Measurements from ENCODE around the gene AKAIN1. TPM values are rescaled to one million over a fixed set of nuclear protein-coding genes. Genes with fewer than 3 reads are reported as not detected.

The AKAIN1 gene
- total RNA-seq, 1 experiment from 2014 or later = not detected

GRCh38 chr18:5142859-5143258 is 54.2 kb downstream of the AKAIN1 start:
- CTCF ChIA-PET = no interaction called here
- no TSS peak for BruUV-seq (replicated peaks)
- intact Hi-C loops (cut with micrococcal nuclease; ENCODE audit: unreplicated experiment) (no loop called here), in situ Hi-C loops (cut with HindIII; ENCODE audit: low pct_unique_long_range_greater_than_20kb, low sequenced_read_pairs) (no loop called here)
- Histone ChIP-seq H3K27me3 (ENCODE audit: control insufficient read depth, insufficient read depth, low read length) (no peaks in the 10 kb centered on the region), H3K27ac (ENCODE audit: low read length) (no peak overlapping the region), H3K9me3 (ENCODE audit: control insufficient read depth, insufficient read depth, low read depth, low read length) (no peaks in the 10 kb centered on the region), H3K36me3 (ENCODE audit: control insufficient read depth, insufficient read depth, low read length) (no peaks in the 10 kb centered on the region), H3K4me1 (ENCODE audit: control insufficient read depth, insufficient read depth, low read length) (no peaks in the 10 kb centered on the region), H3K4me3 (ENCODE audit: low read depth in 2 of 2, low read length in 2 of 2) (no peak overlapping the region)
- TF ChIP-seq SIN3A (IDR thresholded peaks at IDR 0.05; ENCODE audit: borderline replicate concordance, insufficient read depth, low read depth, low read length) (no peak), CTCF (IDR thresholded peaks at IDR 0.05) (no peak), TCF7L2 (IDR thresholded peaks at IDR 0.05; ENCODE audit: low read depth, low read length) (no peak), POLR2AphosphoS5 (IDR thresholded peaks at IDR 0.05; ENCODE audit: low read depth, low read length) (no peak)
- TF ChIP-seq, protein P1, sequence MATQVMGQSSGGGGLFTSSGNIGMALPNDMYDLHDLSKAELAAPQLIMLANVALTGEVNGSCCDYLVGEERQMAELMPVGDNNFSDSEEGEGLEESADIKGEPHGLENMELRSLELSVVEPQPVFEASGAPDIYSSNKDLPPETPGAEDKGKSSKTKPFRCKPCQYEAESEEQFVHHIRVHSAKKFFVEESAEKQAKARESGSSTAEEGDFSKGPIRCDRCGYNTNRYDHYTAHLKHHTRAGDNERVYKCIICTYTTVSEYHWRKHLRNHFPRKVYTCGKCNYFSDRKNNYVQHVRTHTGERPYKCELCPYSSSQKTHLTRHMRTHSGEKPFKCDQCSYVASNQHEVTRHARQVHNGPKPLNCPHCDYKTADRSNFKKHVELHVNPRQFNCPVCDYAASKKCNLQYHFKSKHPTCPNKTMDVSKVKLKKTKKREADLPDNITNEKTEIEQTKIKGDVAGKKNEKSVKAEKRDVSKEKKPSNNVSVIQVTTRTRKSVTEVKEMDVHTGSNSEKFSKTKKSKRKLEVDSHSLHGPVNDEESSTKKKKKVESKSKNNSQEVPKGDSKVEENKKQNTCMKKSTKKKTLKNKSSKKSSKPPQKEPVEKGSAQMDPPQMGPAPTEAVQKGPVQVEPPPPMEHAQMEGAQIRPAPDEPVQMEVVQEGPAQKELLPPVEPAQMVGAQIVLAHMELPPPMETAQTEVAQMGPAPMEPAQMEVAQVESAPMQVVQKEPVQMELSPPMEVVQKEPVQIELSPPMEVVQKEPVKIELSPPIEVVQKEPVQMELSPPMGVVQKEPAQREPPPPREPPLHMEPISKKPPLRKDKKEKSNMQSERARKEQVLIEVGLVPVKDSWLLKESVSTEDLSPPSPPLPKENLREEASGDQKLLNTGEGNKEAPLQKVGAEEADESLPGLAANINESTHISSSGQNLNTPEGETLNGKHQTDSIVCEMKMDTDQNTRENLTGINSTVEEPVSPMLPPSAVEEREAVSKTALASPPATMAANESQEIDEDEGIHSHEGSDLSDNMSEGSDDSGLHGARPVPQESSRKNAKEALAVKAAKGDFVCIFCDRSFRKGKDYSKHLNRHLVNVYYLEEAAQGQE (IDR thresholded peaks at IDR 0.05; ENCODE audit: insufficient read depth in 1 of 2, low read depth in 2 of 2, low read length in 1 of 2) = no peak
- POLR2A ChIA-PET = no interaction called here
- DNase-seq (ENCODE audit: low read depth, low spot score) (no peak), ATAC-seq (no peak)

GRCh38 chr18:5142131-5142530 is 54.9 kb downstream of the AKAIN1 start:
- CTCF ChIA-PET = no interaction called here
- no TSS peak for BruUV-seq (replicated peaks)

More at GRCh38 chr18:5142131-5142530, 54.9 kb downstream of the AKAIN1 start:
- intact Hi-C loops (cut with micrococcal nuclease; ENCODE audit: unreplicated experiment) = no loop called here
- no peak overlapping the region for H3K27ac ChIP-seq (ENCODE audit: low read length)
- H3K9me3 ChIP-seq (ENCODE audit: control insufficient read depth, insufficient read depth, low read depth, low read length) = no peaks in the 10 kb centered on the region
- TF ChIP-seq TCF7L2 (IDR thresholded peaks at IDR 0.05; ENCODE audit: low read depth, low read length) (no peak), POLR2AphosphoS5 (IDR thresholded peaks at IDR 0.05; ENCODE audit: low read depth, low read length) (no peak), CTCF (IDR thresholded peaks at IDR 0.05) (no peak), SIN3A (IDR thresholded peaks at IDR 0.05; ENCODE audit: borderline replicate concordance, insufficient read depth, low read depth, low read length) (no peak)
- TF ChIP-seq, protein P1 (IDR thresholded peaks at IDR 0.05; ENCODE audit: insufficient read depth in 1 of 2, low read depth in 2 of 2, low read length in 1 of 2) = no peak
- in situ Hi-C loops (cut with HindIII; ENCODE audit: low pct_unique_long_range_greater_than_20kb, low sequenced_read_pairs) = no loop called here
- no peak for ATAC-seq
- POLR2A ChIA-PET = no interaction called here
- H3K27me3 ChIP-seq (ENCODE audit: control insufficient read depth, insufficient read depth, low read length) = no peaks in the 10 kb centered on the region
- H3K4me3 ChIP-seq (ENCODE audit: low read depth in 2 of 2, low read length in 2 of 2) = no peak overlapping the region
- no peaks in the 10 kb centered on the region for H3K4me1 ChIP-seq (ENCODE audit: control insufficient read depth, insufficient read depth, low read length)
- DNase-seq (ENCODE audit: low read depth, low spot score) = no peak
- H3K36me3 ChIP-seq (ENCODE audit: control insufficient read depth, insufficient read depth, low read length) = no peaks in the 10 kb centered on the region
